Skeletal muscle cell (primary cell): ENCODE results near the gene WHRN.
A peak's percentile ranks its signal among the peaks of the same experiment; 100 is the strongest.

Source experiments
- DNase-seq: peaks from one replicate; pipeline ENCODE4 v3.0.0-alpha.2; 2010; ENCODE audit warnings: low read depth
- H3K4me3 ChIP-seq: 2 replicates; pipeline ENCODE4 v1.5.1; 2011; ENCODE audit warnings: low read depth, mild to moderate bottlenecking, control low read depth, low read length, moderate library complexity

WHRN gene

GRCh38 chr9:114456929-114457328 is 48.3 kb downstream of the WHRN start:
- no peak overlapping the region for H3K4me3 ChIP-seq
- no peak for DNase-seq

- no peak for DNase-seq
- no peak overlapping the region for H3K4me3 ChIP-seq
These were observed 50.6 kb downstream of the WHRN start for GRCh38 chr9:114454652-114455051.

- no peak for DNase-seq
- H3K4me3 ChIP-seq: no peak overlapping the region
These were observed 52.8 kb downstream of the WHRN start for GRCh38 chr9:114452219-114453165.

- DNase-seq: no peak
- H3K4me3 ChIP-seq: no peak overlapping the region
These were observed 53.6 kb downstream of the WHRN start for GRCh38 chr9:114451707-114452031.

GRCh38 chr9:114450833-114451706 is 54.2 kb downstream of the WHRN start:
- no peak for DNase-seq
- H3K4me3 ChIP-seq: no peak overlapping the region

GRCh38 chr9:114450181-114450580 is 55.1 kb downstream of the WHRN start:
- no peak overlapping the region for H3K4me3 ChIP-seq
- no peak for DNase-seq

GRCh38 chr9:114449236-114449635 is 56.0 kb downstream of the WHRN start:
- no peak for DNase-seq
- H3K4me3 ChIP-seq: no peak overlapping the region

- DNase-seq: peak; percentile 7
- H3K4me3 ChIP-seq: no peak overlapping the region
These were observed 56.6 kb downstream of the WHRN start for GRCh38 chr9:114448706-114449105.

DNA sequence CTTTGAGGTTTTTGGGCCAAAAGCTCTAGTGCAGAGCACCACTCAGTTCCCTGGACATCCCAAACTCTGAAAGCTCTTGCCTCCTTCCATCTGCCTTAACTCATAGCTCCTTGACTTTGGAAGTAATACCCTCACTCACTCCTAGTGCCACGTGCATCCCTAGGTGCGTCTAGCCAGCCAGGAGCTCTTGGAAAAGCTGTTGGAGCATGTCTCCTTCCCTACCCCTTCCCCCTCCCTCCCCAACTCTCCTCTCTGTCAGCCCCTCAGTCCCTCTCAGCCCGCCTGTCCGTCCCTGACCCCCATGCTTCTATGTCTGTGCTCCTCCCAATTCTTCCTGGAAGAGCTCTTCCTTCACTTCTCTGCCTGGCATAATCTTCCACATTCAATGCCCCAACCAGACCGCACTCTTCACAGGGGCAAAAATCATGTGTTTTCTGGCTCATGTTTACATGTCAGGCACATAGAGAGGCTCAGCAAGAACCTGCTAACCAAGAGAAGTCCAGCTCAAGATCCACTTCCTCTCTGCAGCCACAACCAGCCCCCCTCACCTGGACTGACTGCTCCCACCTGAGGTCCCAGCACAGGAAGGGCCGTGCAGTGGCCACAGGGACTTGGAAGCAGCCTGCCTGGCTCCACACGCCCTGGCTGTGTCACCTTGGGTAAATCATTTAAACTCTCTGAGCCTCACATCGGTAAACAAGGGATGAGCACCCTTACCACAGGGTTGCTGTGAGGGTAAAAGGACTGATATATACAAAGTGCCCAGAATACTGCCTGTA is 58.4 kb downstream of the WHRN start:
- no peak for DNase-seq

GRCh38 chr9:114446036-114446435 is 59.2 kb downstream of the WHRN start:
- peak; percentile 13 for DNase-seq

More for the DNA sequence above, 58.4 kb downstream of the WHRN start:
- no peak overlapping the region for H3K4me3 ChIP-seq

DNA sequence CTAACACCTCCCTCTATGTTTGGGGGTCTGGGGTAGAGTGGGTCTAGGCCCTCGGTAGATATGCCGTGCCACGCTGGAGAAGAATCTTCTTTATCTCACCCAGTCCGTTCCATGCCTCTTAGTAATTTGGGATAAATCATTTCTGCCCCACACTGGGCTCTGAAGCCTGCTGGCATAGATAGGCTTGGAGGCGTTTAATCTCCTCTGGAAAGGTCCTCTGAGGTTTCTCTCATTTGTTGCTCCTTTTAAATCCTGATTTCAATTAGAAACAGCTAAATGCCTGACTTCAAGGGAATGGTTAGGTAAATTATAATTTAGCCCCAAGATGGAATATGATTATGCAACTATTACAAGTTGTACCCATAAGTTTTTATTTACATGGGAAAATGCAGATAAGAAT is 59.7 kb downstream of the WHRN start:
- DNase-seq: no peak
- no peak overlapping the region for H3K4me3 ChIP-seq

More at GRCh38 chr9:114446036-114446435, 59.2 kb downstream of the WHRN start:
- H3K4me3 ChIP-seq: no peak overlapping the region

- no peak overlapping the region for H3K4me3 ChIP-seq
- DNase-seq: no peak
These were observed 63.3 kb downstream of the WHRN start for GRCh38 chr9:114442022-114442421.

- H3K4me3 ChIP-seq: no peak overlapping the region
- no peak for DNase-seq
These were observed 67.8 kb downstream of the WHRN start for GRCh38 chr9:114437401-114437893.

GRCh38 chr9:114434878-114435311 is 70.4 kb downstream of the WHRN start:
- DNase-seq: no peak

DNA sequence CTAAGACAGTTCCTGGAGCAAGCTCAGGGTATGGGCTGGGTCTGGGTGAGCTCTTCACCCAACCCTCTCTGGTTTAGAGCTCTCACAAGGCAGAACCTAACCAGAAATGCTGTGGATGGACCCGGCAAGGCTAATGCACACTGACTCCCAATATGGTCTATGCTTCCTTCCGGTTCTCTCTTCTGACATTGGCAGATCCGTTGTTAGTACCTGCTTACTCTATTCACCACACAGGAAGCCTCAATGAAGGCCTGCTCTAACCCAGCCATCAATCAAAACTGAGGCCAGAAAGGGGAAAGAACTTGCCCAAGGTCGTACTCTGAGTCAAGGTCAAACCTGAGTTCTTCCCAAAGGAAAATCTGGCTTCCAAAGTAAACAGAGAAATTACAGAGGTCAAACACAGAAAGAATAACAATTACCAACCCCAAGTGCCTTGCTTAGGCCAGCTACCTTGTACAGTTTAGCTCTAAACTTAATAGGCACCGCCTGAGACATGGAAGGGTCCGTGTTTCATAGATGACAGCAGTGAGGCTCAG is 71.5 kb downstream of the WHRN start:
- no peak overlapping the region for H3K4me3 ChIP-seq
- DNase-seq: no peak

More at GRCh38 chr9:114434878-114435311, 70.4 kb downstream of the WHRN start:
- H3K4me3 ChIP-seq: no peak overlapping the region

DNA sequence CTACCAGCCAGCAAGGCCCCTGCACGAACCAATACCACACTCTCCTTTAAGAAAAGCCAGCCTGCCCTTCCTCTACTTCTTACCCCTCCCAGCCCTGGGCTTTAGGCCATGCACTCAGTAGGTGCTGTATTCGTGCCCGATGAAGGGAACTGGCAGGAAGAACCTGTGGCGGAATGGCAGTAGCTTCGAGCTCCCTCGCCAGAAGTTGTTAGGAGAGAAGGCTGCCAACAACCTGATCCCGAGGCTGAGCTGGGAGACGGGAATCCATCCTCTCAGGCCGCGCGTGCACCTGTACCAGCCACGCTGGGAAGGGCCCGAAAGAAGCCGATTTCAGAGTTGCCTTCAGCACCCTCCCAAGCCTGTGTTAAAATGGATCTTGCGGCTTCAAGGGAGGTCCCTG is 72.2 kb downstream of the WHRN start:
- H3K4me3 ChIP-seq: no peak overlapping the region
- DNase-seq: no peak

DNA sequence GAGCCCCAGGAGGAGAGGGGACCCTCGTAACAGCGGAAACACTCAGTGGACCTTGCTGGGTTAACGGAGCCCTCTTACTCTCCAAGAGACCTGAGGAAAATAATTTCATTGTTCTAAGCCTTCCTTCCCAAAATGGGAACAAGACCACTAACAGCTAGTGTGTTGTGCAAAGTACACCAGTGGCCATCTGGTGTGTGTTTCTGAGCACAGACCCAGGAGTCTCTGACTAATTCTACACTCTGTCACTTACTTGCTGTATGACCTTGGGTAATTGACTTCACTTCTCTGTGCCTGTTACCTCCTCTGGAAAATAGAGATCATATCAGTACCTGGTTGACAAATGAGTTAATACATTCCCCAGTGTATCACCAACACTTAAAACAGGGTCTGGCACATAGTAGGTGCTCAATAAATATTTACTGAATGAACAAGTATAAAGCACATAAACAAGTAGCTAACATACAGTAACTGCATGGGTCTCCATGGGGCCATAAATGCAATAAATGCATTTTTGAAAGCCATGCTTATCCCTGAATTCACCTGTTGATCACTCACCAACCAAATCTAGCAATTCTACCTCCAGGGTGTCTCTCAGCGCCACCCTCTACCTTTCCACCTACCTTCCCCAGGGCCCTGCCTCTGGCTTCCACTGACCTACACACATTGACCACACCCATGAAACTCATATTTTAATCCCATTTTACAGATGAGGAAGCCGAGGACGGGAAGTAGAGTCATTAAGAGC is 72.8 kb downstream of the WHRN start:
- DNase-seq: no peak
- H3K4me3 ChIP-seq: no peak overlapping the region

- DNase-seq: no peak
- no peak overlapping the region for H3K4me3 ChIP-seq
These were observed 73.5 kb downstream of the WHRN start for GRCh38 chr9:114431770-114432169.
